K562 (cell line): Measurements from ENCODE around the gene SLC23A2. TPM values are rescaled to one million over a fixed set of nuclear protein-coding genes. Genes with fewer than 3 reads are reported as not detected.

ENCODE experiments used
- ATAC-seq: fragments of 200-7000 bp; cut with Tn5 transposase; 3 replicates; pipeline ENCODE4 v1.9.1; 2020; ENCODE audit warnings: moderate library complexity
- BruUV-seq: library from RNA; stranded (reverse); fragments of 400-500 nt; replicated peaks from 2 replicates; lab custom pipeline; 2021; lab: Mats Ljungman, UMichigan
- CTCF ChIA-PET: fragments of 300-600 bp; formaldehyde crosslinking; extraction: SDS; loops from one replicate; lab custom pipeline; 2021; ENCODE audit warnings: low intra/inter-chr PET ratio; lab: Yijun Ruan, JAX
- POLR2A ChIA-PET: fragments of 300-600, 350-650 bp; sonication (Branson Sonifier 250); formaldehyde crosslinking; extraction: SDS; loops from one replicate; lab custom pipeline; 2021; ENCODE audit warnings: antibody characterized with exemption, inconsistent platforms; lab: Yijun Ruan, JAX
- DNase-seq, 4 experiments: peaks; one replicate each; pipeline versions ENCODE4 v3.0.0 to v3.0.0-alpha.2; 2011 to 2018; ENCODE audit warnings: low spot score in 3 of 4, mixed read lengths in 3 of 4; ENCODE audit errors: extremely low read depth in 1 of 4
- FAIRE-seq: peaks from 2 replicates; lab custom pipeline; 2011; peaks lifted over from hg19 to GRCh38; lab: Jason Lieb, UNC
- H2AFZ ChIP-seq: 2 replicates; pipeline ENCODE4 v1.6.0; 2011; ENCODE audit warnings: low read depth, low read length, control low read depth, inconsistent platforms
- H3K27ac ChIP-seq: fragments of 200-600 bp; 3 replicates; pipeline ENCODE4 v1.8.0; 2011; ENCODE audit warnings: low read depth, mild to moderate bottlenecking, control low read depth, inconsistent platforms, low read length, moderate library complexity, mixed read lengths; ENCODE audit errors: extremely low read depth
- H3K27me3 ChIP-seq, 2 experiments: fragments of 300-600 bp in 1 of 2; 2 replicates in 1 of 2; 3 replicates in 1 of 2; pipeline versions ENCODE4 v1.6.0 to v1.8.0; 2011; ENCODE audit warnings: inconsistent platforms in 2 of 2, low read length in 2 of 2, mild to moderate bottlenecking in 1 of 2, mixed read lengths in 1 of 2, moderate library complexity in 1 of 2; ENCODE audit not compliant: control insufficient read depth in 2 of 2, insufficient read depth in 2 of 2
- H3K36me3 ChIP-seq: fragments of 300-600 bp; 3 replicates; pipeline ENCODE4 v1.8.0; 2011; ENCODE audit warnings: mild to moderate bottlenecking, low read length, inconsistent platforms; ENCODE audit not compliant: control insufficient read depth, insufficient read depth
- H3K4me1 ChIP-seq, 2 experiments: fragments of 200-600 bp in 1 of 2; replicated peaks in 1 of 2; 2 replicates in 1 of 2; 3 replicates in 1 of 2; pipeline versions ENCODE4 v1.5.1 to v1.8.0; 2011; ENCODE audit warnings: inconsistent platforms in 2 of 2, low read length in 2 of 2, mild to moderate bottlenecking in 1 of 2, mixed read lengths in 1 of 2, moderate library complexity in 1 of 2; ENCODE audit not compliant: control insufficient read depth in 2 of 2, insufficient read depth in 2 of 2
- H3K4me2 ChIP-seq: 2 replicates; pipeline ENCODE4 v1.6.1; 2011; ENCODE audit warnings: low read length, control low read depth, inconsistent platforms, mixed read lengths; ENCODE audit not compliant: insufficient read depth
- H3K4me3 ChIP-seq: fragments of 200-600 bp; sonication (generic), shearing (Covaris generic); 2 replicates; pipeline ENCODE4 v1.5.1; 2016; ENCODE audit warnings: control low read depth, inconsistent platforms
- H3K79me2 ChIP-seq: fragments of 200-600 bp; 3 replicates; pipeline ENCODE4 v1.8.0; 2011; ENCODE audit warnings: low read length, inconsistent platforms; ENCODE audit not compliant: control insufficient read depth, insufficient read depth
- H3K9ac ChIP-seq, 2 experiments: 2 replicates each; pipeline versions ENCODE4 v1.6.0 to v1.6.1; 2011; ENCODE audit warnings: low read depth in 2 of 2, low read length in 2 of 2, control low read depth in 1 of 2, inconsistent platforms in 1 of 2, mild to moderate bottlenecking in 1 of 2, mixed read lengths in 1 of 2; ENCODE audit not compliant: insufficient read depth in 1 of 2
- H3K9me1 ChIP-seq: one replicate; pipeline ENCODE4 v1.6.0; 2011; ENCODE audit warnings: inconsistent platforms, mild to moderate bottlenecking, low read length, moderate library complexity; ENCODE audit not compliant: control insufficient read depth, insufficient read depth
- H3K9me3 ChIP-seq: replicated peaks from 2 replicates; pipeline ENCODE4 v1.5.1; 2011; ENCODE audit warnings: low read depth, low read length, inconsistent platforms; ENCODE audit not compliant: control insufficient read depth, insufficient read depth
- H4K20me1 ChIP-seq: replicated peaks from 2 replicates; pipeline ENCODE4 v1.6.1; 2011; ENCODE audit warnings: low read length, inconsistent platforms, mixed read lengths; ENCODE audit not compliant: control insufficient read depth, insufficient read depth
- ARID1B ChIP-seq: fragments of 450-650 bp; IDR thresholded peaks from 2 replicates; pipeline ENCODE4 v1.6.1; 2016; ENCODE audit warnings: antibody characterized with exemption, mild to moderate bottlenecking, inconsistent platforms
- ATF3 ChIP-seq, 2 experiments: fragments of 450-650 bp in 1 of 2; sonication (generic) in 1 of 2; formaldehyde crosslinking in 1 of 2; IDR thresholded peaks in 1 of 2; conservative IDR thresholded peaks in 1 of 2; 2 replicates each; pipeline versions ENCODE4 v1.6.1 to v1.8.1; 2016 to 2023; ENCODE audit warnings: mild to moderate bottlenecking in 2 of 2, moderate library complexity in 2 of 2, inconsistent platforms in 1 of 2, missing genetic modification reagents in 1 of 2
- FOSL1 ChIP-seq: fragments of 200-800 bp; sonication (Bioruptor generic); conservative IDR thresholded peaks from 2 replicates; pipeline ENCODE4 v1.6.1; 2016; ENCODE audit warnings: missing genetic modification characterization, missing compliant biosample characterization
- FOXK2 ChIP-seq, 2 experiments: fragments of 450-650 bp; IDR thresholded peaks in 1 of 2; conservative IDR thresholded peaks in 1 of 2; 2 replicates each; pipeline ENCODE4 v1.6.1; 2016; ENCODE audit warnings: low read depth in 2 of 2, mild to moderate bottlenecking in 1 of 2
- JUND ChIP-seq, 2 experiments: IDR thresholded peaks; 2 replicates in 1 of 2; 3 replicates in 1 of 2; pipeline ENCODE4 v1.6.1; 2011; ENCODE audit warnings: borderline replicate concordance in 2 of 2, low read depth in 2 of 2, low read length in 2 of 2, improper control_type of control experiment in 1 of 2, missing biosample characterization in 1 of 2, missing genetic modification characterization in 1 of 2, missing genetic modification reagents in 1 of 2
- KDM1A ChIP-seq, 2 experiments: fragments of 450-650 bp; IDR thresholded peaks; 2 replicates each; pipeline ENCODE4 v1.6.1; 2016; ENCODE audit warnings: mild to moderate bottlenecking in 2 of 2
- MEF2A ChIP-seq: IDR thresholded peaks from 2 replicates; pipeline ENCODE4 v1.6.1; 2011; ENCODE audit warnings: low read depth, mild to moderate bottlenecking, low read length, moderate library complexity; ENCODE audit not compliant: control insufficient read depth
- MEF2D ChIP-seq: conservative IDR thresholded peaks from 2 replicates; pipeline ENCODE4 v1.6.1; 2016; ENCODE audit warnings: low read depth, missing genetic modification characterization, missing compliant biosample characterization
- TCF7L2 ChIP-seq: fragments of 150-350 bp; IDR thresholded peaks from 2 replicates; pipeline ENCODE4 v1.6.1; 2016; ENCODE audit warnings: low read depth, mild to moderate bottlenecking, low read length, moderate library complexity
- WGBS: fragments of 100-300 bp; shearing (Covaris generic); methylation state at CpG from one replicate; pipeline ENCODE4 v1.1.6; 2016; ENCODE audit warnings: low coverage, mixed read lengths; ENCODE audit not compliant: insufficient coverage; ENCODE audit errors: missing lambda C conversion rate; 5-methylcytosine and 5-hydroxymethylcytosine counted together
- in situ Hi-C: fragments of 300-500 bp; cut with MboI; formaldehyde crosslinking; loops from 4 replicates; pipeline ENCODE4 v1.15.0; 2018; ENCODE audit warnings: inconsistent platforms, mixed read lengths
- intact Hi-C: fragments of 100-400 bp; cut with micrococcal nuclease; formaldehyde crosslinking; loops from 2 replicates; pipeline ENCODE4 v1.14.2; 2022
- polyA plus RNA-seq, 8 experiments: library from polyadenylated mRNA; depleted of rRNA in 4 of 8; stranded (reverse) in 5 of 8; unstranded in 3 of 8; fragments of >200 nt; fragmentation: Nextera tagmentation in 2 of 8; fragmentation: Illumina TruSeq in 1 of 8; extraction: Ambion mirVana in 2 of 8; extraction: Trizol in 1 of 8; gene quantifications; 2 replicates each; pipeline versions ENCODE4 v1.2.1 to v1.2.3, GENCODE V29; 2011 to 2014; ENCODE audit warnings: inconsistent platforms in 1 of 8, missing spikeins in 1 of 8
- total RNA-seq, 7 experiments: library from RNA; depleted of rRNA in 6 of 7; stranded (reverse); fragments of >200 nt in 6 of 7; fragmentation: Illumina TruSeq in 2 of 7; extraction: Trizol in 2 of 7; gene quantifications; 2 replicates each; pipeline versions ENCODE4 v1.2.1 to v1.2.3, GENCODE V29; 2011 to 2021; ENCODE audit warnings: low replicate concordance in 1 of 7

SLC23A2 gene
- total and polyA plus RNA-seq, 9 of the 15 experiments (the other 6 are each of a cell fraction or from before 2014, with no cell fraction given), result 0.39 to 6.7 (median 3.2) TPM

DNA sequence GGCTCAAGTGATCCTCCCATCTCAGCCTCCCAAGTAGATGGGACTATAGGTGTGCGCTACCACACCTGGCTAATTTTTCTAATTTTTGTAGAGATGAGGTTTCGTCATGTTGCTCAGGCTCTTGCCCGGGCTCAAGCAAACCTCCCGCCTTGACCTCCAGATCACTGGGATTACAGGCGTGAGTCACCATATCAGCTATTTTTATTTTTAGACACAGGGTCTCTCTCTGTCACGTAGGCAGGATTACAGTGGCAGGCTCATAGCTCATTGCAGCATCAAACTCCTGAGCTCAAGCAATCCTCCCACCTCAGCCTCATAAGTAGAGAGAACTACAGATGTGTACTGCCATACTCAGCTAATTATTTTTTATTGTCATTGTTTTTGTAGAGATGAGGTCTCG, 41.7 kb downstream of the SLC23A2 start:
- intact Hi-C loops (loop anchor here (10.0 kb wide), 1 partner anchor 355 kb away; no protein-coding TSS in a partner anchor), in situ Hi-C loops (no loop called here)
- Histone ChIP-seq H4K20me1 (no peaks in the 10 kb centered on the region), H3K4me3 (no peak overlapping the region), H2AFZ (no peak overlapping the region), H3K4me1 (peaks cover 0 to 10% of the 10 kb centered on the region in 2 experiments; a peak in 3 of 5 replicates), H3K4me2 (no peak overlapping the region), H3K36me3 (no peaks in the 10 kb centered on the region; the same call in 2 of the 3 replicates), H3K9ac (no peak overlapping the region), H3K9me1 (no peaks in the 10 kb centered on the region), H3K9me3 (no peaks in the 10 kb centered on the region), H3K27me3 (no peaks in the 10 kb centered on the region), H3K79me2 (no peaks in the 10 kb centered on the region), H3K27ac (no peak overlapping the region)
- ChIA-PET POLR2A (interaction anchor here (0.6 kb wide), 1 partner anchor 507 kb away, joined by 3 read pairs; no protein-coding TSS in a partner anchor), CTCF (no interaction called here)
- 45% methylated on average over 4 of the region's 7 CpGs for WGBS
- TF ChIP-seq KDM1A (IDR thresholded peaks at IDR 0.05), result 0 out of 4 replicates have a peak, but pooled peaks of 1 of the 2 experiments have one; percentile 18
- 0 out of 2 replicates have a peak, but pooled peaks have one; percentile 30 for TF ChIP-seq FOSL1 (tag)
- peak; percentile 38; the same call in 1 of the 2 replicates for TF ChIP-seq JUND (IDR thresholded peaks at IDR 0.05; ENCODE audit: borderline replicate concordance, low read depth, low read length)
- peak; percentile 17; the same call in 1 of the 3 replicates for TF ChIP-seq JUND (tag; IDR thresholded peaks at IDR 0.05; ENCODE audit: borderline replicate concordance, low read depth, low read length)
- TF ChIP-seq TCF7L2, result no peak
- peak; percentile 70 for TF ChIP-seq ATF3 (IDR thresholded peaks at IDR 0.05)
- no peak for TF ChIP-seq ATF3 (CRISPR knock-in tag; conservative IDR thresholded peaks at IDR 0.05)
- peak; percentile 57; the same call in 1 of the 2 replicates for TF ChIP-seq MEF2A
- TF ChIP-seq ARID1B, result 0 out of 2 replicates have a peak, but pooled peaks have one; percentile 13
- TF ChIP-seq MEF2D, result peak; percentile 65; the same call in 1 of the 2 replicates
- no peak for TF ChIP-seq FOXK2 (conservative IDR thresholded peaks at IDR 0.05 in 1 of 2, IDR thresholded peaks at IDR 0.05 in 1 of 2; ENCODE audit: low read depth in 2 of 2)
- FAIRE-seq (no peak), DNase-seq (peak in 1 of 4 experiments; percentile 24), ATAC-seq (no peak)
- no TSS peak for BruUV-seq
